ENCODE measurements around the gene ADTRP.

- TF ChIP-seq CTCF (IDR thresholded peaks at IDR 0.05) (no peak), PREB (CRISPR knock-in tag; IDR thresholded peaks at IDR 0.05; ENCODE audit: borderline replicate concordance) (no peak), MLX (CRISPR knock-in tag; IDR thresholded peaks at IDR 0.05) (no peak), JUN (CRISPR knock-in tag; IDR thresholded peaks at IDR 0.05) (no peak), MAX (CRISPR knock-in tag; IDR thresholded peaks at IDR 0.05) (no peak), SP1 (CRISPR knock-in tag; conservative IDR thresholded peaks at IDR 0.05) (no peak), ZNF232 (CRISPR knock-in tag; IDR thresholded peaks at IDR 0.05) (no peak)
Measured at GRCh38 chr6:11706171-11706570, 72.4 kb downstream of the ADTRP start.
